ENCODE data around the gene DENND1B.

DENND1B gene

DNA sequence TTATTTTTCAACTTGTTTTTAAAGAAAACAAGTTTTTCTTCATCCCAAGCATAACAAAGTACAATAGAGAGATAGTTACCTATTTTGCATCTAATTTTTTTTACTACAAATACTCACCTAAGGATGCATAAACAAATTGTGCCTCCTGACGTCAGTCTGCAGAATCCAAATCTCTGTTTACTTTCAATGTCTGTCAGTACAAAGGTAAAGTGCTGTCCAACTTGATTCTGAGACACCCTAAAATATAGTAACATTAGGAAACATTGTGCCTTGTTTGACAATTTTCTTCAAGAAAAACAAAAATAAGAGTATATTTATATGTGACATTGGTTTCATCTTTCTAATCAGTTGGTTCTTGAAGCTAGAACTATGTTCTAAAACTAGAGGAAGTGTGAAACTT, 103.4 kb downstream of the DENND1B start:
- peaks cover 4% of the 10 kb centered on the region for H3K4me1 Mint-ChIP-seq (ENCODE audit: low read depth)
- no peak overlapping the region for H3K4me3 Mint-ChIP-seq
- no peaks in the 10 kb centered on the region for H3K9me3 Mint-ChIP-seq (ENCODE audit: low read depth)
- H3K27ac Mint-ChIP-seq, result no peak overlapping the region
- no peaks in the 10 kb centered on the region for H3K27me3 Mint-ChIP-seq
- H3K36me3 Mint-ChIP-seq, result no peaks in the 10 kb centered on the region

DNA sequence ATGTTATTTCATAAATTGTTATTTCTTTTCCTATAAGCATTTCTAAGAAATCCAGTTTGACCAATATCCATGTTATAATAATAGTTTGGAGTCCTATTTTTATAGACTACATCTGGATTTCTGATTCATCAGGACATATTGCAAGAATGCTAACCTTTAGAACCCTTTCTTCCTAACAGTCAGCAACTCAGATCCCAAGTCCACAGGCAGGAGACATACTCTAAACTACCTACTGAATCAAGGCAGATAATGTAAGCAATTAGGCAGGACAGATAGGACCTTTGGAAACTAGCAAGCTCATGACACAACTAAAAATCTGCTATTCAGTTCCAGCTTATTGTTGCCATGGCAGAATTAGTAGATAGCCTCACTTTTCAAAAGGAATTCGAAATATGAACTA, 104.1 kb downstream of the DENND1B start:
- Mint-ChIP-seq H3K27me3 (no peaks in the 10 kb centered on the region), H3K27ac (no peak overlapping the region), H3K4me1 (ENCODE audit: low read depth) (peaks cover 4% of the 10 kb centered on the region), H3K9me3 (ENCODE audit: low read depth) (no peaks in the 10 kb centered on the region), H3K36me3 (no peaks in the 10 kb centered on the region), H3K4me3 (no peak overlapping the region)

DNA sequence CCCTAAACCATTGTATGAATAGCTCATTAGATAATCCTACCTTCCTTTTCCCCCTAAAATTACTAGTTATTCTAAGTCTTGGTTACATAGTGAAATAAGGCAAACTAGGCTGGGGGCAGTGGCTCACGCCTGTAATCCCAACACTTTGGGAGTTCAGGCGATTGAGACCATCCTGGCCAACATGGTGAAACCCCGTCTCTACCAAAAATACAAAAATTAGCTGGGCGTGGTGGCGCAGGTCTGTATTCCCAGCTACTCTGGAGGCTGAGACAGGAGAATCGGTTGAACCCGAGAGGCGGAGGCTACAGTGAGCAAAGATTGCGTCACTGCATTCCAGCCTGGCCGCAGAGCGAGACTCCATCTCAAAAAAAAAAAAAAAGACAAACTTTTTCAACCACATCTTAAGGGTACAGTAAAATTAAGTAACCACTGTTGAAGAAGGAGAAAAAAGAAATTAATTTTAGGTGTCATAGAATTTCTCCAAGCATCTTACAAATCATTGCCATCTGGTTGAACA, 108.5 kb downstream of the DENND1B start:
- H3K4me1 Mint-ChIP-seq (ENCODE audit: low read depth), result peaks cover 4% of the 10 kb centered on the region
- peaks cover 2% of the 10 kb centered on the region for H3K36me3 Mint-ChIP-seq
- no peak overlapping the region for H3K4me3 Mint-ChIP-seq
- H3K27me3 Mint-ChIP-seq, result no peaks in the 10 kb centered on the region
- no peaks in the 10 kb centered on the region for H3K9me3 Mint-ChIP-seq (ENCODE audit: low read depth)
- no peak overlapping the region for H3K27ac Mint-ChIP-seq

DNA sequence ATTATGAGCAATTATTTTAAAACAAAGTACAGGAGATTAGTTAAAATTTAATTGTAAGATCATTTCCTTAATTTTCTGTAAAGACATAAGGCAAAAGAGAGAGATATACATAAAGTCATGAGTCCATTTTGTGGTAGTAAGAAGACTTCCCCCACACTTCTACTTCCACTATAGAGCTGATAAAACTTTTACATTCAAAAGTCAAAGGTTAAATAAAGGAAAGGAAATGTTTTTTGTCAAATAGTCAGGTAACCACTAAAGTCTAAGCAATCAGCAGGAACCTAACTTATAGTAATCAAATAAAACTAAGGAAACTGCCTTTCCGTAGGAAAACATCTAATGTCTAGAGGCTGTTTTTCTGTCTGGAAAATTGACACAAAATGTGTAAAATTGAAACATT, 110.9 kb downstream of the DENND1B start:
- no peaks in the 10 kb centered on the region for H3K27me3 Mint-ChIP-seq
- no peaks in the 10 kb centered on the region for H3K9me3 Mint-ChIP-seq (ENCODE audit: low read depth)
- no peak overlapping the region for H3K27ac Mint-ChIP-seq
- H3K4me3 Mint-ChIP-seq, result no peak overlapping the region
- peaks cover 2% of the 10 kb centered on the region for H3K36me3 Mint-ChIP-seq
- H3K4me1 Mint-ChIP-seq (ENCODE audit: low read depth), result peaks cover 9% of the 10 kb centered on the region

DNA sequence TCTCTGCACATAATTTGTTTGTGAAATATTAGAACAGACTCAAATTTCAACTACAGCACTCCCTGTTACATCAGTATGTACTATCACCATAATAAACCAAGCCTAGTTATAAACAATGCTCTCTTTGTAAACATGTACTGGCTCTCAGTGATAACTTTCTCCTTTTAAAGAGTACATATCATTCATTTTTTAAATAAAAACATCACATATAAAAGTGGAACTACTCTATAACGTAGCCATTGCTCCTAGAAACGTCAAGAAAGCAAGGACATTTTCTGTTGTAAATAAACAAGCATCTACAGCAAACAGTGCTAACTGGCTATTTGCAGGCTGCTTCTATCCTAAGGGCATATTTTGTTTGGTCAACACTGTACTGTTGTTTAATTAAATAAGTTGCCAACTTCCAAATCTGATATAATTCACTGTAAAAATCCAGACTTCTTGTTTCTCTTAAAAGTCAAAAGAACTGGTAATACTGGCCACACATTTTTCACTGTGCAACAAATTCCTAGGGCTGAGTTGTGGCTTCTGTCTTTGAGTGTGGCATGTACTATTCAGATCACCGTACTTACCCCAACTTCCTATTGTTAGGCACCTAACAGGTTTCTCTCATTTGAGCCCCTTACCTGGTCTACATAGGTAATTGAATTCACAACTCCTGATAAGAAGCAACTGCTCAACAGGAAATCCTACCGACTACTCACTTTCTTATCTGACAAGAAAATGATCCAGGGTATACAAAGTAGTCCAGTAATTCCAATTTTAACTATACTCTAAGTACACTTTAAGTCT, 111.9 kb downstream of the DENND1B start:
- H3K4me1 Mint-ChIP-seq (ENCODE audit: low read depth), result peaks cover 12% of the 10 kb centered on the region
- no peak overlapping the region for H3K4me3 Mint-ChIP-seq
- no peaks in the 10 kb centered on the region for H3K9me3 Mint-ChIP-seq (ENCODE audit: low read depth)
- no peaks in the 10 kb centered on the region for H3K27me3 Mint-ChIP-seq
- peaks cover 2% of the 10 kb centered on the region for H3K36me3 Mint-ChIP-seq
- H3K27ac Mint-ChIP-seq, result no peak overlapping the region

DNA sequence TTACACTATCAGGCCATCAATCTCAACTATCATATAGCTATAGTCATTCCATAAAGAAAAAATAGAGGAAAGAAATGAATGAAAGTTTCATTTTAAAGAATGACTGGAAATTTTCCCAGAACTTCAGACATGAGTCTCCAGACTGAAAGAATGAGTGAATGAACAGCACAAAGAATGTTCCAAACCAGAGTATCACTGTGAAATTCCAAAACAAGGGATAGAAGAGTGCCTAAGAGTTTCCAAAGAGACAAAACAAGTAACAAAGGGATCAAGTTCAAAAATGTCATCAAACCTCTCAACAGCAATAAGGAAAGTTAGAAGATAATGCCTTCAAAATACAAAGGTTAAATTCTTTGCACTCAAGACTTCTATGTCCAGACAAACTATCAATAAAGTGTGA, 114.9 kb downstream of the DENND1B start:
- H3K4me3 Mint-ChIP-seq, result no peak overlapping the region
- peaks cover 12% of the 10 kb centered on the region for H3K4me1 Mint-ChIP-seq (ENCODE audit: low read depth)
- no peaks in the 10 kb centered on the region for H3K27me3 Mint-ChIP-seq
- H3K9me3 Mint-ChIP-seq (ENCODE audit: low read depth), result no peaks in the 10 kb centered on the region
- no peak overlapping the region for H3K27ac Mint-ChIP-seq
- H3K36me3 Mint-ChIP-seq, result peaks cover 17% of the 10 kb centered on the region

DNA sequence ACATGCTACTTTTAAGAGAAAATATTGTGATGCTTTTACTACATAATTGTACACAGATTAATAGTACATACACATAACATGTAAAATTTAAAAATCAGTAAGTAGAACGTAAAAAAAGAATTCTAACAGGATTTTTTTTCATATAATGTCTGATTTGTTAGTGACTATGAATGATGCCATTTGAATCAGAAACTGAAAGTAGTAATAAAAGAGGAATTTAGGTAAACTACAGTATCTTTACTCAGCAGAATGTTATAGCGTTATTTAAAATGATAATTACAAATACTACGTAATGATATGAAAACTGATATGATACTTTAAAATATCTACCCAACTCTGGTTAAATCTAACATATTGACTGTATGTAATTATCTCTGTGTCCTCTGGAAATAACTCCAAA, 116.1 kb downstream of the DENND1B start:
- H3K9me3 Mint-ChIP-seq (ENCODE audit: low read depth), result no peaks in the 10 kb centered on the region
- H3K4me1 Mint-ChIP-seq (ENCODE audit: low read depth), result peaks cover 9% of the 10 kb centered on the region
- no peaks in the 10 kb centered on the region for H3K27me3 Mint-ChIP-seq
- no peak overlapping the region for H3K27ac Mint-ChIP-seq
- peaks cover 17% of the 10 kb centered on the region for H3K36me3 Mint-ChIP-seq
- no peak overlapping the region for H3K4me3 Mint-ChIP-seq

DNA sequence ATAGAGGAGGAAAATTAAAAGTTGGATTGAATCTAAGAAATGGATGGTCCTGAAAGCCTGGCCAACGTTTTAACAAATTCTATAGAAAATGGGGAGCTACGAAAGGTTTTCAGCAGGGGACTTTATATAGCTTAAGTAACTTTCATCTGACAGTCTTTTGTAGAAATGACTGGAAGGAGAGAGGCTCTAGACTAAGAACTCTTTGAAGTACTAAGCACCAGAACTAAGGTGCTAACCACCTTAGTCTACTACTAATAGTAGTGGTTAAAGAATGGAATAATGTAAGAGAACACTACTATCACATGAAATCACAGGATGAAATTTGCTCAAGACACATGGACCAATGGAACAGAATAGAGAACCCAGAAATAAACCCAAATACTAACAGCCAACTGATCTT, 126.1 kb downstream of the DENND1B start:
- no peak overlapping the region for H3K4me3 Mint-ChIP-seq
- H3K9me3 Mint-ChIP-seq (ENCODE audit: low read depth), result no peaks in the 10 kb centered on the region
- H3K27me3 Mint-ChIP-seq, result no peaks in the 10 kb centered on the region
- H3K4me1 Mint-ChIP-seq (ENCODE audit: low read depth), result no peaks in the 10 kb centered on the region
- H3K27ac Mint-ChIP-seq, result no peak overlapping the region
- H3K36me3 Mint-ChIP-seq, result peaks cover 19% of the 10 kb centered on the region

DNA sequence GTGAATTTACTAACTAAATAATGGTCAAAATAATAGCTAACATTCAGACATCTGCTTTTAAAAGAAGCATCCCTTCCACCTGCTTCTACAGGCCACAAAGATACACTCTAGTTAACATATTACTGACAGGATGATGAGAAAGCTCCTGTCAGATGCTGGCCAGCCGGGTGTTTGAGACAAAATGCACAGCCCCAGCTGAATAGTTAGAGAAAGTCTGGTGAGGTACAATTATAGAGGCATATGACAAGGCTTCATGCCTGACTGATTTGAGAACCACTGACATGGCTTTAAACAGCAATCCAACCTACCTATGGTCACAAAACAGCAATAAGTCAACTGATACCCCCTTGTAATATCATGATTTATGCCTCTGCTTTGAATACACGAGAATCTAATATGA, 137.0 kb downstream of the DENND1B start:
- H3K27ac Mint-ChIP-seq, result no peak overlapping the region
- H3K9me3 Mint-ChIP-seq (ENCODE audit: low read depth), result no peaks in the 10 kb centered on the region
- peaks cover 20% of the 10 kb centered on the region for H3K36me3 Mint-ChIP-seq
- H3K27me3 Mint-ChIP-seq, result no peaks in the 10 kb centered on the region
- no peak overlapping the region for H3K4me3 Mint-ChIP-seq
- H3K4me1 Mint-ChIP-seq (ENCODE audit: low read depth), result no peaks in the 10 kb centered on the region

DNA sequence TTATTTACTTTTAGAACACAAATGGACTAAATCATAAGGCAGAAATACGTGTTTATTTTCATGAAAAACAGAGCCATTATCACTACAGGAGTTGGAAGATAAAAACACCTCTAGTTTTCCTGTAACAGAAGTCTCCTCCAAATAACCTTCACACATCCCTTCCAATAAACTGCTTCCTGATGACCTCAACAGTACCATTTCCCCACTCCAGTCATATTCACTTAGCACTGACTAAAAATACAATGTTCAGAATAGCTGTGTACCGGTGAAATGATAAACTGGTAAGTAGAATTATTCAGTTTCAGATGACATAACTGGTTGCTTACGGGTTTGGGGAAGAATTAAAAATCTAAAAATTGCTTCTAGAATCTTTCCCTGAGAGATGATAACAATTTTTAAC, 137.9 kb downstream of the DENND1B start:
- H3K4me3 Mint-ChIP-seq, result no peak overlapping the region
- H3K9me3 Mint-ChIP-seq (ENCODE audit: low read depth), result no peaks in the 10 kb centered on the region
- H3K36me3 Mint-ChIP-seq, result peaks cover 24% of the 10 kb centered on the region
- H3K27me3 Mint-ChIP-seq, result no peaks in the 10 kb centered on the region
- H3K4me1 Mint-ChIP-seq (ENCODE audit: low read depth), result no peaks in the 10 kb centered on the region
- H3K27ac Mint-ChIP-seq, result no peak overlapping the region

DNA sequence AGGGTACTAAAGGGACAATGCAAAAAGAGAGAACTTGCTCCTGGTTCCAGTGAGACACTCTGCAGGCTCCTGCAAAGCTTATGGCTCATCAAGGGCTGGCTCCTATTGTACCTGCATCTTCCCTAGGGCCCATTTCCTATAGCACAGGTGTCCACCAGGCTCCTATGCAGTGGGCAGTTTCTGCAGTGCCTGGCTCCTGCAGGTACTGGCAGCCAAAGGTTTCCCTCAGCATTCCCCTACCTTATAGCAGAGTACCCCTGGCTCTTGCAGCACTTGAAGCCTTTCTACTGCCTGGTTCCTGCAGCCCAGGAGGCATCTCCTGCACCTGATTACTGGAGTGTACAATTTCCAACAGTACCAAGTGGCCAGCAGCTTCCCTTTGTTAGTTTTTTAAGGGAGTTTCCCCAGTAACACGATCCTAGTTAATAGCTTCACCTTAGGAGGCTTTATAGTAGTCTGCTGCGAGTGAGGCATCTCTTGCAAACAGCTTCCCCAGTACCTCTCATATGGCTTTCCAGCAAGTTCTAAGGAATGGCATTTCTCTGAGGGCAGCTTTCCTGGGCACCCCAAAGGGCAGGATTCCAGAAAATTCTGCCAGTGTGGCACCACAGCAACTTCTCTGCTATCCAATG, 141.7 kb downstream of the DENND1B start:
- peaks cover 25% of the 10 kb centered on the region for H3K36me3 Mint-ChIP-seq
- H3K27me3 Mint-ChIP-seq, result no peaks in the 10 kb centered on the region
- H3K27ac Mint-ChIP-seq, result no peak overlapping the region
- no peaks in the 10 kb centered on the region for H3K4me1 Mint-ChIP-seq (ENCODE audit: low read depth)
- H3K4me3 Mint-ChIP-seq, result no peak overlapping the region
- no peaks in the 10 kb centered on the region for H3K9me3 Mint-ChIP-seq (ENCODE audit: low read depth)

DNA sequence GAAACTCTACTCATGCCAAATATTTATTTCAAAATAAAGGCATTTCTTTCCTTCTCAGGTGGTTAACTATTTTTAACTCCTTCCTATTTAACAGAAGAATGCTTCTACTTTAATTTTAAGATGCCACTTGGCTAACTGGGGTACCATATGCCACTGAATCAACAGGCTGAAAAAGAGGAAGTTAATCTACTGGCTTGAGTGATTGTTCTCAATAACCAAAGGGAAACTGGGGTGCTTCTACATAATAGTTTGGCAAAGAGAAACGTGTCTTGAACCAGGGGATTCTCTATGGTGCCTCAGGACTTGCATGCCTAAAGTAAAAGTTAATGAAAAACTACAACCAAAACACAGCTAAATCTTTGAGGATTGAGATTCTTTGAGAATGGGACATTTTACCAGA, 142.6 kb downstream of the DENND1B start:
- Mint-ChIP-seq H3K4me3 (no peak overlapping the region), H3K36me3 (peaks cover 29% of the 10 kb centered on the region), H3K9me3 (ENCODE audit: low read depth) (no peaks in the 10 kb centered on the region), H3K27ac (no peak overlapping the region), H3K27me3 (no peaks in the 10 kb centered on the region), H3K4me1 (ENCODE audit: low read depth) (no peaks in the 10 kb centered on the region)

DNA sequence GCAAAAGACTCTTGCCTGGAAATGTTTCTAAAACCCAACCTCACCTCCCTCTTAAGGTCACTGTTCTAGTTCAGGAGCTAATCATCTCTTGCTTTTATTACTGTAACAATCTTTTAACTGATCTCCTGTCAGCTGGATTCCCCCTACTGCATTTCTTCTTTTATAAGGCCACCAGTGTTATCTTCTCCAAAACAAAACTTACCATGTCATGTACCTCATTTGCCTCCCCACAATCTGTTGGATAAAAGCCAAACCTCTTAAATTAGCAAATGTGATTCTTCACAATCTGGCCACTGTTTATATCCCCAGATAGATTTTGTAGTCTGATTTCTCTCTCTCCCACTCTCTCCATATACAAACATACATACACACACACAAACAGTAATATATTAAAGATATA, 143.3 kb downstream of the DENND1B start:
- Mint-ChIP-seq H3K27ac (no peak overlapping the region), H3K36me3 (peaks cover 29% of the 10 kb centered on the region), H3K9me3 (ENCODE audit: low read depth) (no peaks in the 10 kb centered on the region), H3K4me3 (no peak overlapping the region), H3K27me3 (no peaks in the 10 kb centered on the region), H3K4me1 (ENCODE audit: low read depth) (no peaks in the 10 kb centered on the region)

DNA sequence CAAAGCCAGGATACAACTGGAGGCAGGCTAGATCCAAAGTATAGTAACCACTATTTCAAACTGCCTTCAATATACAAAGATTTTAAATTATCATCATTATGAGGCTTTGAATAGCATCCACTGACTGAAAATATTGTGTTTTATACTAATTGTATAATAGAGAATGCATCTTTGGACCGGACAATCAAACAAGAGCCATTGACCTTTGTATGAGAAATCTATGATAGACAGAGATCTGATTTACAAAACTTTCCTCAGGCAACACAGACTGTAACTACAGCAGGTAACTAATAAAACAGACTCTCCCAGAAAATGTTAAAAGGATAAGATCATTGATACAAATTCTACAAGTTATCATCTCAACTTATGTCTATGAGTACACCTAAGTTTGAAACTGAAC, 152.9 kb downstream of the DENND1B start:
- H3K36me3 Mint-ChIP-seq, result peaks cover 11% of the 10 kb centered on the region
- H3K27me3 Mint-ChIP-seq, result no peaks in the 10 kb centered on the region
- peaks cover 6% of the 10 kb centered on the region for H3K9me3 Mint-ChIP-seq (ENCODE audit: low read depth)
- no peaks in the 10 kb centered on the region for H3K4me1 Mint-ChIP-seq (ENCODE audit: low read depth)
- H3K27ac Mint-ChIP-seq, result no peak overlapping the region
- H3K4me3 Mint-ChIP-seq, result no peak overlapping the region

DNA sequence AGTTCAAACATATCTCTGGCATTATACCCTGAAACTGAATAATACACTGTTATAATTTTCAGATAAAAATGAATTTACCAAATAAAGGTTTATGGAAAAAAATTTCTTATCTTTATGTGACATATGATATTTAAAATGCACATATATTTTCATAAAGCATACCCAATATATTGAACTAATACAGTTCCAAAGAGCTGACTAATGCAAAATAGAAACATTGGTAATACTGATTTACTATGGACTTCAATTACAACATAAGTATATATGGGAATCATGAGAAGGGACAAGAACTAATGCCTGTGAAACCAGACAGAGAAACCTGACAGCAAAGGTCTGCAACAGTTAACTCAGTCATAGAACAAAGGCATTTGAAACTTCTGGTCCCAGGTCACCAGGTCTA, 153.5 kb downstream of the DENND1B start:
- Mint-ChIP-seq H3K27me3 (no peaks in the 10 kb centered on the region), H3K9me3 (ENCODE audit: low read depth) (peaks cover 6% of the 10 kb centered on the region), H3K4me1 (ENCODE audit: low read depth) (no peaks in the 10 kb centered on the region), H3K27ac (no peak overlapping the region), H3K36me3 (peaks cover 11% of the 10 kb centered on the region), H3K4me3 (no peak overlapping the region)

All from activated naive CD8-positive, alpha-beta T cell (primary cell).